Karpas-422 (cell line): ENCODE measurements around the gene ZRANB1. TPM values are rescaled to one million over a fixed set of nuclear protein-coding genes. Genes with fewer than 3 reads are reported as not detected.

Experiments used
- DNase-seq: peaks from one replicate; pipeline ENCODE4 v3.0.0-alpha.2; 2015
- H2AFZ ChIP-seq: fragments of 200-600 bp; sonication (generic); 2 replicates; pipeline ENCODE4 v1.6.1; 2014; ENCODE audit warnings: antibody characterized with exemption, low read length, mixed read lengths
- H3K27ac ChIP-seq: fragments of 200-600 bp; sonication (generic); 2 replicates; pipeline ENCODE4 v1.5.1; 2014; ENCODE audit warnings: mild to moderate bottlenecking, low read length, moderate library complexity
- H3K27me3 ChIP-seq: fragments of 200-600 bp; sonication (generic); 2 replicates; pipeline ENCODE4 v1.6.1; 2014; ENCODE audit warnings: low read length, mixed read lengths
- H3K36me3 ChIP-seq: fragments of 200-600 bp; sonication (generic); 2 replicates; pipeline ENCODE4 v1.6.1; 2014; ENCODE audit warnings: low read length, mixed read lengths; ENCODE audit not compliant: insufficient read depth
- H3K4me1 ChIP-seq: fragments of 200-600 bp; sonication (generic); 2 replicates; pipeline ENCODE4 v1.6.1; 2014; ENCODE audit warnings: mild to moderate bottlenecking, low read length, mixed read lengths
- H3K4me2 ChIP-seq: fragments of 200-600 bp; sonication (generic); 2 replicates; pipeline ENCODE4 v1.6.1; 2014; ENCODE audit warnings: low read length, low read depth, mild to moderate bottlenecking; ENCODE audit not compliant: poor library complexity, severe bottlenecking
- H3K4me3 ChIP-seq: fragments of 200-600 bp; sonication (generic); 2 replicates; pipeline ENCODE4 v1.5.1; 2014; ENCODE audit warnings: mild to moderate bottlenecking, antibody characterized with exemption, low read length, mixed read lengths
- H3K79me2 ChIP-seq: fragments of 200-600 bp; sonication (generic); 2 replicates; pipeline ENCODE4 v1.6.1; 2014; ENCODE audit warnings: mild to moderate bottlenecking, low read length, mixed read lengths
- H3K9ac ChIP-seq: fragments of 200-600 bp; sonication (generic); 2 replicates; pipeline ENCODE4 v1.6.0; 2014; ENCODE audit warnings: low read length
- H3K9me2 ChIP-seq: fragments of 200-600 bp; sonication (generic), shearing (Covaris generic); replicated peaks from 2 replicates; pipeline ENCODE4 v1.6.0; 2014; ENCODE audit warnings: mild to moderate bottlenecking, low read length, moderate library complexity; ENCODE audit not compliant: insufficient read depth
- H3K9me3 ChIP-seq: fragments of 300-700, 200-600 bp; sonication (generic); 2 replicates; pipeline ENCODE4 v1.6.1; 2014; ENCODE audit warnings: low read length, mixed read lengths
- H4K20me1 ChIP-seq: fragments of 200-600 bp; sonication (generic); 2 replicates; pipeline ENCODE4 v1.6.1; 2014; ENCODE audit warnings: mild to moderate bottlenecking, antibody characterized with exemption, low read length, low read depth; ENCODE audit not compliant: insufficient read depth
- total RNA-seq: library from RNA; depleted of rRNA; stranded (reverse); fragments of >200 nt; shearing (Covaris generic); gene quantifications from 2 replicates; pipeline ENCODE4 v1.2.3, GENCODE V29; 2014; ENCODE audit warnings: low replicate concordance

The ZRANB1 gene
- total RNA-seq, 1 experiment from 2014 or later = 13.1 TPM

- DNase-seq = no peak
- Histone ChIP-seq H4K20me1 (no peaks in the 10 kb centered on the region), H3K4me1 (no peaks in the 10 kb centered on the region)
Observed at GRCh38 chr10:124998624-124999291, 56.8 kb downstream of the ZRANB1 start.

GRCh38 chr10:124999433-125000365, 57.8 kb downstream of the ZRANB1 start:
- Histone ChIP-seq H3K9me3 (no peaks in the 10 kb centered on the region), H3K79me2 (no peaks in the 10 kb centered on the region), H3K27ac (no peak overlapping the region), H3K27me3 (no peaks in the 10 kb centered on the region), H3K4me3 (no peak overlapping the region), H2AFZ (no peak overlapping the region), H3K9me2 (no peaks in the 10 kb centered on the region), H3K4me1 (no peaks in the 10 kb centered on the region), H4K20me1 (no peaks in the 10 kb centered on the region), H3K36me3 (no peaks in the 10 kb centered on the region), H3K4me2 (no peak overlapping the region), H3K9ac (no peak overlapping the region)
- no peak for DNase-seq

More at GRCh38 chr10:124998624-124999291, 56.8 kb downstream of the ZRANB1 start:
- Histone ChIP-seq H3K27ac (no peak overlapping the region), H3K79me2 (no peaks in the 10 kb centered on the region), H3K4me3 (no peak overlapping the region), H3K4me2 (no peak overlapping the region), H3K36me3 (no peaks in the 10 kb centered on the region), H2AFZ (no peak overlapping the region), H3K9ac (no peak overlapping the region), H3K27me3 (no peaks in the 10 kb centered on the region), H3K9me2 (no peaks in the 10 kb centered on the region), H3K9me3 (no peaks in the 10 kb centered on the region)

- H3K4me2 ChIP-seq = no peak overlapping the region
- no peaks in the 10 kb centered on the region for H4K20me1 ChIP-seq
- no peak overlapping the region for H3K9ac ChIP-seq
- no peak for DNase-seq
- H3K36me3 ChIP-seq = no peaks in the 10 kb centered on the region
- H3K4me1 ChIP-seq = no peaks in the 10 kb centered on the region
- no peaks in the 10 kb centered on the region for H3K9me3 ChIP-seq
- H3K9me2 ChIP-seq = no peaks in the 10 kb centered on the region
- no peak overlapping the region for H2AFZ ChIP-seq
- no peaks in the 10 kb centered on the region for H3K79me2 ChIP-seq
- H3K27ac ChIP-seq = no peak overlapping the region
- no peaks in the 10 kb centered on the region for H3K27me3 ChIP-seq
- no peak overlapping the region for H3K4me3 ChIP-seq
Observed at GRCh38 chr10:125000366-125001312, 58.7 kb downstream of the ZRANB1 start.

DNA sequence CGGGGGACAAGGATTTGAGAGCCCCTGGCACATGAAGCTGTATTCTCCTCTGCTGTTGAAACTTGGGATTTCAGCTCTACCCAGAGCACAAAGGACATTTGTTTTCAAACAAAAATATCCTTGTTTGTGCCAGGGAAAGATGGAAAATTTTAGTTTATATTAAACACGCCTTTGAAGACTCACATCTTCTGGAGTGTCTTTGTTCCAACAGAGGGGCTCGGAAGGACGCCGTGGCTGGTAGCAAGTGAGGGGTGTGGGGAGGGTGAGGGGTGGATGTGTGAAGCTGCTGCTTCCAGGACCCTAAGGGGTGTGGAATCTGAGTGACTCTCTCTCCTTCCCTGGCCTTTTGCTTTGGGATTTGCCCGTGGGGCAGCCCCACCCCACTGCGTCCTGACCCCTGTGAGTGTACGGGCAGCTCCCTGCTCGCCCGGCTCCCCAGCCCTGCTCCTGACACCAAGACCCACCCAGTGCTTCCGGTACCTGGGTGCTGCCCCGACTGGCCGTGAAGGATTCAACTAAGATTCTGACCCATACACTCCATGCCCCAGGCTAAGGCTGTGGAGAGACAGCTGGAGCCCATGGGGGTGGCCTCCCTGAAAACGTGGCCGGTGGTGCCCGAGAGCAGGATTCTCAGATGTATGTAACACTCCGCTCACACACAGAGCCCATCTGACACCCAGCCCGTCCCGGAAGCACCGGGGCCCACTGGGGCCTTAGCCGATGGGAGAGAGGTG, 59.6 kb downstream of the ZRANB1 start:
- Histone ChIP-seq H3K4me2 (no peak overlapping the region), H3K36me3 (no peaks in the 10 kb centered on the region), H4K20me1 (no peaks in the 10 kb centered on the region)

DNA sequence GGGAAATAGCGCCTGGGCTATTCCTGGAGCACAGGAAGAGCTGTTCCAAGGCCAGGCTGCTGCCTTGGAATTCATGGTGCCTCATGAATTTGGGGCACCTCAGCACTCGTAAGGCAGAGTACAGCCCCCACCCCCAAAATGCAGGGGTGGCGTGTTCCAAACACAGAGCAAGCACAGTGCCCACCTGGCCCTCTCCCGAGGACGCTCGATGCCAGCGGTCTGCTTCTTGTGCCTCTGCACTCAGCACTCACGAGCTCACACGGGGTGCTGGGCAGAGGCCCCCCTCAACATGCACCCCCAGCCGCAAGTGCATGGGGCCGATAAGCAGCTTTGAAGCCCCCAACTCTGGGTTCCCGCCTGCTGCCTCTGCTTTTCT, 60.1 kb downstream of the ZRANB1 start:
- Histone ChIP-seq H3K9me2 (no peaks in the 10 kb centered on the region), H3K4me2 (no peak overlapping the region), H3K36me3 (no peaks in the 10 kb centered on the region), H4K20me1 (no peaks in the 10 kb centered on the region), H2AFZ (no peak overlapping the region), H3K4me1 (no peaks in the 10 kb centered on the region), H3K4me3 (no peak overlapping the region), H3K27me3 (no peaks in the 10 kb centered on the region), H3K27ac (no peak overlapping the region), H3K9me3 (no peaks in the 10 kb centered on the region), H3K9ac (no peak overlapping the region), H3K79me2 (no peaks in the 10 kb centered on the region)
- no peak for DNase-seq

More for the DNA sequence above, 59.6 kb downstream of the ZRANB1 start:
- Histone ChIP-seq H3K79me2 (no peaks in the 10 kb centered on the region), H2AFZ (no peak overlapping the region), H3K4me3 (no peak overlapping the region), H3K9me3 (no peaks in the 10 kb centered on the region), H3K27ac (no peak overlapping the region), H3K4me1 (no peaks in the 10 kb centered on the region), H3K27me3 (no peaks in the 10 kb centered on the region), H3K9me2 (no peaks in the 10 kb centered on the region), H3K9ac (no peak overlapping the region)
- no peak for DNase-seq

DNA sequence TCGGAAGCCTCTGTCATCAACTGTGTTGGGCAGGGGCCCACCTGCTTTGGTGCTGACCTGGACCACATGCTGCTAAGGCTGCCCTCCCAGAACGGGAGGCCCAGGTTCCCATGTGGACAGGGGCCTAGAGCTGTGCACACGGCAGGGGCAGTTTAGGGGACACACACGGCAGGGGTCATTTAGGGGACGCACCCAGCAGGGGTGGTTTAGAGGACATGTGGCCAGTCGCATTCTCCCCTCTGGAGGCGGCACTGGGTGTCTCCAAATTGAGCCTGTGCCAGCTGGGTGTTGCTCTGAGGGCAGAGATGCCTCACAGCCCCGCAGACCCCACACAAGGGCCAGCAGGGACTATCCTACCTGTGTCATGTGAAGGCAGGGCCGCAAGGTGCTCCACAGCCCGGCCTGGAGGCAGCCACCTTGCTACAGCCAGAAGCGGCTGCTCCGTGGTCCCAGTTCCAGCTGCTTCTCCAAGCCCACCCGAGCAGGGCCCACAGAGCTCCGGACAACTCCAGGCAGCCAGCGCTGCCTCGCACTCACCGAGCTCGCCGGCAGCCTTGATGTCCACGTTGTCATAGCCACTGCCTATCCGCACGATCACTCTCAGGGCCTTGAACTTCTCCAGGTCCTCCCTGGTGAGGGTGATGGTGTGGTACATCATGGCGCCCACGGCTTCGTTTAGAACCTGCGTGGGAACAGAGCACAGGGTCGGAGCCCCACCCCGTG, 60.7 kb downstream of the ZRANB1 start:
- no peaks in the 10 kb centered on the region for H3K27me3 ChIP-seq
- no peaks in the 10 kb centered on the region for H3K36me3 ChIP-seq
- no peaks in the 10 kb centered on the region for H3K9me2 ChIP-seq
- H2AFZ ChIP-seq = no peak overlapping the region
- no peak overlapping the region for H3K4me2 ChIP-seq
- no peaks in the 10 kb centered on the region for H3K4me1 ChIP-seq
- no peaks in the 10 kb centered on the region for H3K79me2 ChIP-seq
- H4K20me1 ChIP-seq = no peaks in the 10 kb centered on the region
- H3K4me3 ChIP-seq = no peak overlapping the region
- H3K9ac ChIP-seq = no peak overlapping the region
- H3K27ac ChIP-seq = no peak overlapping the region
- no peaks in the 10 kb centered on the region for H3K9me3 ChIP-seq
- no peak for DNase-seq

GRCh38 chr10:125003146-125003900, 61.4 kb downstream of the ZRANB1 start:
- Histone ChIP-seq H3K27me3 (no peaks in the 10 kb centered on the region), H3K36me3 (no peaks in the 10 kb centered on the region), H2AFZ (no peak overlapping the region), H3K4me1 (no peaks in the 10 kb centered on the region), H3K9me3 (no peaks in the 10 kb centered on the region), H3K79me2 (no peaks in the 10 kb centered on the region), H3K4me2 (no peak overlapping the region), H4K20me1 (no peaks in the 10 kb centered on the region), H3K27ac (no peak overlapping the region), H3K4me3 (no peak overlapping the region), H3K9me2 (no peaks in the 10 kb centered on the region), H3K9ac (no peak overlapping the region)
- no peak for DNase-seq
